ENCODE results near the gene NDUFB4. TPM values are rescaled to one million over a fixed set of nuclear protein-coding genes. Genes with fewer than 3 reads are reported as not detected.
A peak's percentile ranks its signal among the peaks of the same experiment; 100 is the strongest.

The NDUFB4 gene
- total RNA-seq, 1 experiment from 2014 or later: 96.1 TPM

DNA sequence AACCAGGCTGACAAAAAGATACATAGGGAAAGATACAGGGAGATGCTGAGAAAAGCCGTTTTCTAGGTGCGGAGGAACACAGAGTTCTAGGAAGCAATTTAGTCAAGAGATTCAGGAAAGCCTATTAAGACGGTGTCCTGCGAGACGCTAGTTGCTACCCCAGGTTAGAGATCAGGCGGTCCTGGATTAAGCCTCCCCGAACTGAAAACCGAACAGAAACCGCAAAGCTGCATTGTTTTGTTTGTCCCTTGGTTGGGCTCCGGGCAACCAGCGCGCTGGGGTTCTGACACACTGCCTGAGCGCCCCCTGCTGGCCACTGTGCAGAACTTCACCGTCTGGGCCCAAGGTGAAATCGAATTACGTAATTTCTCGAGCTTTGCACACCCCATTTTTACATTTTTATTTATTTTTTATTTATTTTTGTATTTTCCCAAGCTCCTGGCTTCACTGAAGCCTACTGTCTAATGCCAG is 37.3 kb upstream of the NDUFB4 start:
- TF ChIP-seq, protein P1, sequence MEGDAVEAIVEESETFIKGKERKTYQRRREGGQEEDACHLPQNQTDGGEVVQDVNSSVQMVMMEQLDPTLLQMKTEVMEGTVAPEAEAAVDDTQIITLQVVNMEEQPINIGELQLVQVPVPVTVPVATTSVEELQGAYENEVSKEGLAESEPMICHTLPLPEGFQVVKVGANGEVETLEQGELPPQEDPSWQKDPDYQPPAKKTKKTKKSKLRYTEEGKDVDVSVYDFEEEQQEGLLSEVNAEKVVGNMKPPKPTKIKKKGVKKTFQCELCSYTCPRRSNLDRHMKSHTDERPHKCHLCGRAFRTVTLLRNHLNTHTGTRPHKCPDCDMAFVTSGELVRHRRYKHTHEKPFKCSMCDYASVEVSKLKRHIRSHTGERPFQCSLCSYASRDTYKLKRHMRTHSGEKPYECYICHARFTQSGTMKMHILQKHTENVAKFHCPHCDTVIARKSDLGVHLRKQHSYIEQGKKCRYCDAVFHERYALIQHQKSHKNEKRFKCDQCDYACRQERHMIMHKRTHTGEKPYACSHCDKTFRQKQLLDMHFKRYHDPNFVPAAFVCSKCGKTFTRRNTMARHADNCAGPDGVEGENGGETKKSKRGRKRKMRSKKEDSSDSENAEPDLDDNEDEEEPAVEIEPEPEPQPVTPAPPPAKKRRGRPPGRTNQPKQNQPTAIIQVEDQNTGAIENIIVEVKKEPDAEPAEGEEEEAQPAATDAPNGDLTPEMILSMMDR (IDR thresholded peaks at IDR 0.05; ENCODE audit: unreplicated experiment): peak; percentile 97
- POLR2A ChIA-PET: interaction anchor here (0.6 to 2.0 kb wide), 8 partner anchors 38 to 268 kb away, joined by 3 to 29 read pairs (median 4); partner anchors contain the start of gene NDUFB4
- Mint-ChIP-seq H3K36me3 (ENCODE audit: insufficient read depth, unreplicated experiment) (no peaks in the 10 kb centered on the region), H3K27ac (ENCODE audit: low read depth, unreplicated experiment) (peak overlapping the region; percentile 92), H3K9me3 (ENCODE audit: unreplicated experiment) (no peaks in the 10 kb centered on the region), H3K27me3 (ENCODE audit: insufficient read depth, unreplicated experiment) (no peaks in the 10 kb centered on the region), H3K4me3 (ENCODE audit: unreplicated experiment) (peak overlapping the region; percentile 78), H3K4me1 (ENCODE audit: insufficient read depth, unreplicated experiment) (peaks cover 22% of the 10 kb centered on the region)
- CTCF ChIA-PET: interaction anchor here (0.5 to 15.6 kb wide), 66 partner anchors 9 to 1072 kb away, joined by 3 to 429 read pairs (median 4); partner anchors contain the start of genes LRRC58 and NDUFB4
- DNase-seq (ENCODE audit: unreplicated experiment): peak; percentile 84
- no TSS peak for BruUV-seq (replicated peaks)
- intact Hi-C loops (cut with micrococcal nuclease): loop anchor here (1.0 to 2.0 kb wide), 3 partner anchors 140 to 315 kb away; partner anchors contain the start of gene LRRC58

DNA sequence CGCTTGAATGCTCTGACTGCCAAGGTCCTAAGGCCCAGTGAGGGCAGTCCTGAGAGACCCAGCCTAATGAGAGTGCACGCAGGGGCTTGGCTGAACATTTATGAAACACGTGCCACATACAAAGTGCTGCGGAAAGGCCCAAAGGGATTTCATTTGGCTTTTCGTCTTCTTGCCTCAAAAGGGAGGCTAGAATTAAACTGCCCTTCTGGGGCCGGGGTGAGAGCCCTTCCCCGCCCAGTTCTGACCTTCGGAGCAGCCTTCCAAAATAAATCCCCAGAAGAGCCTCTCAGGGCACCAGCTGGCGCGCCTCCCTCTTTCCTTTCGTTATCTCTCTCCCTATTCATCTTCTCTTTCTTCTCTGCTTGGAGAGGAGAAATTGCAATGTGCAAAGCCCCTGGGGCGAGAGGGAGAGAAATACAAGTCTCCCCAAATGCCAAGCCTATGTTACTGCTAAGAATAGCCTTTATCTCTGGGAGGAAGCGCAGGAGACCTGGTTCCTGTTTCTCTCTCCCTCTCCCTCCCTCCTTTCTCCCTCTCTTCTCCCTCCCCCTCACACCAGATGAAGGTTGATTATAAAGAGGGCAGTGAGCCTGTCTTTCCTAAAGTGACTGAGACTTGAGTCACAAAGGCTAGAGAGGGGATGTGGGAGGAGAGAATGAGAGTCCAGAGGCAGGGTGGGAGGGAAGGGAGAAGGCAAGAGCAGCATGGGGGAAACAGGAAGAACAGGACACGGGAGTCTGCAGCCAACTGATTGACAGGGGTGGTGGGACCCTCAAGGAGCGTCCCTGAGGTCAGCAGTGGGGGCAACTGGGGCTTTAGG is 36.7 kb upstream of the NDUFB4 start:
- BruUV-seq (replicated peaks): no TSS peak
- peak; percentile 64 for DNase-seq (ENCODE audit: unreplicated experiment)
- H3K27me3 Mint-ChIP-seq (ENCODE audit: insufficient read depth, unreplicated experiment): no peaks in the 10 kb centered on the region
- ChIA-PET CTCF (interaction anchor here (0.6 to 15.6 kb wide), 48 partner anchors 8 to 821 kb away, joined by 3 to 429 read pairs (median 5); partner anchors contain the start of genes LRRC58 and NDUFB4), POLR2A (interaction anchor here (0.6 to 2.0 kb wide), 6 partner anchors 37 to 267 kb away, joined by 3 to 29 read pairs (median 6); partner anchors contain the start of gene NDUFB4)
- intact Hi-C loops (cut with micrococcal nuclease): loop anchor here (1.0 to 2.0 kb wide), 3 partner anchors 140 to 315 kb away; partner anchors contain the start of gene LRRC58
- TF ChIP-seq, protein P1 (IDR thresholded peaks at IDR 0.05; ENCODE audit: unreplicated experiment): no peak
- H3K36me3 Mint-ChIP-seq (ENCODE audit: insufficient read depth, unreplicated experiment): no peaks in the 10 kb centered on the region
- peak overlapping the region; percentile 46 for H3K27ac Mint-ChIP-seq (ENCODE audit: low read depth, unreplicated experiment)
- no peaks in the 10 kb centered on the region for H3K9me3 Mint-ChIP-seq (ENCODE audit: unreplicated experiment)
- H3K4me3 Mint-ChIP-seq (ENCODE audit: unreplicated experiment): peak overlapping the region; percentile 78
- peaks cover 22% of the 10 kb centered on the region for H3K4me1 Mint-ChIP-seq (ENCODE audit: insufficient read depth, unreplicated experiment)

DNA sequence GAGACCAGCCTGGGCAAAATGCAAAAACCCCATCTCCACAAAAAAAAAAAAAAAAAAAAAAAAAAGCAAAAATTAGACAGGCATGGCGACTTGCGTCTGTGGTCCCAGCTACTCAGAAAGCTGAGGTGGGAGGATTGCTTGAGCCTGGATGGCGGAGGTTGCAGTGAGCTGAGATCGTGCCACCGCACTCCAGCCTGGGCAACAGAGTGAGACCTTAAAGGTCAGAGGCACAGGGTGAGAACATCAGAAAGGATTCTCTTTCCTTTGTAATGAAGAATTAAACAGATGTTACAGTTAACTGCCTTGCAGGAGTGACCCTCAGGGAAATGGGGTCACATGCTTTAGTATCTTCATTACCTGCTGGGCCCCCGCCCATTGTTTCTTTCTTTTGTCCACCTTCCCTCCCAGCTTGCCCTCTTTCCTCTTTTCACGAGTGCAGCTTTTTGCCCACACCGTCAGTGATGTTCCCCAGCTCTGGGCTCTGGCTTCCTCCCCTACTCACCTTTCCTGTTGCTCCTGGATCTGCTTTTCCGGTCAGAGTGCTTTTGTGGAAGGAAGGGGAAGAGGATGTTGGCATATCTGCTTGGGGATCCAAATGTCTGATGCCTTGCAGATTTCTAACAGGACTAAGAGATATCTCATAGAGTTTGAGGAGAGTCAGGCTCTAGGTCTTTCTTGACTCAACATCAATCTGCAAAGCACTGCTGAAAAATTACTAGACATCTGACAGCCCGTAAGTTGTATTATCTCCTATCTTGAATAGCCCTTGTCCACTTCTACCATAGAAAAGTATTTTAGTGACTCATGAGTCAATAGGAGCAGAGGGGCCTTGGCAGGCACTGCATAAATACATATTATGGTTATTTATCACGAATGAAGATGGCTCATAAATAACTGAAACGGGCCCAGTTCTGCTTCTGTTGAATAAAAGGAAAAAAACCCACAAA is 35.6 kb upstream of the NDUFB4 start:
- CTCF ChIA-PET: interaction anchor here (0.6 to 15.6 kb wide), 50 partner anchors 8 to 1717 kb away, joined by 3 to 429 read pairs (median 4); partner anchors contain the start of genes NDUFB4 and RABL3
- BruUV-seq (replicated peaks): no TSS peak
- intact Hi-C loops (cut with micrococcal nuclease): loop anchor here (1.0 kb wide), 2 partner anchors 235 to 592 kb away; no protein-coding TSS in a partner anchor
- no peak for DNase-seq (ENCODE audit: unreplicated experiment)
- Mint-ChIP-seq H3K4me1 (ENCODE audit: insufficient read depth, unreplicated experiment) (peaks cover 22% of the 10 kb centered on the region), H3K27me3 (ENCODE audit: insufficient read depth, unreplicated experiment) (no peaks in the 10 kb centered on the region), H3K4me3 (ENCODE audit: unreplicated experiment) (no peak overlapping the region), H3K27ac (ENCODE audit: low read depth, unreplicated experiment) (no peak overlapping the region), H3K9me3 (ENCODE audit: unreplicated experiment) (no peaks in the 10 kb centered on the region), H3K36me3 (ENCODE audit: insufficient read depth, unreplicated experiment) (no peaks in the 10 kb centered on the region)
- TF ChIP-seq, protein P1 (IDR thresholded peaks at IDR 0.05; ENCODE audit: unreplicated experiment): no peak
- POLR2A ChIA-PET: interaction anchor here (0.8 kb wide), 1 partner anchor 183 kb away, joined by 3 read pairs; no protein-coding TSS in a partner anchor

Measured in MCF 10A (cell line).